ENCODE data around the gene INHBC.

DNA sequence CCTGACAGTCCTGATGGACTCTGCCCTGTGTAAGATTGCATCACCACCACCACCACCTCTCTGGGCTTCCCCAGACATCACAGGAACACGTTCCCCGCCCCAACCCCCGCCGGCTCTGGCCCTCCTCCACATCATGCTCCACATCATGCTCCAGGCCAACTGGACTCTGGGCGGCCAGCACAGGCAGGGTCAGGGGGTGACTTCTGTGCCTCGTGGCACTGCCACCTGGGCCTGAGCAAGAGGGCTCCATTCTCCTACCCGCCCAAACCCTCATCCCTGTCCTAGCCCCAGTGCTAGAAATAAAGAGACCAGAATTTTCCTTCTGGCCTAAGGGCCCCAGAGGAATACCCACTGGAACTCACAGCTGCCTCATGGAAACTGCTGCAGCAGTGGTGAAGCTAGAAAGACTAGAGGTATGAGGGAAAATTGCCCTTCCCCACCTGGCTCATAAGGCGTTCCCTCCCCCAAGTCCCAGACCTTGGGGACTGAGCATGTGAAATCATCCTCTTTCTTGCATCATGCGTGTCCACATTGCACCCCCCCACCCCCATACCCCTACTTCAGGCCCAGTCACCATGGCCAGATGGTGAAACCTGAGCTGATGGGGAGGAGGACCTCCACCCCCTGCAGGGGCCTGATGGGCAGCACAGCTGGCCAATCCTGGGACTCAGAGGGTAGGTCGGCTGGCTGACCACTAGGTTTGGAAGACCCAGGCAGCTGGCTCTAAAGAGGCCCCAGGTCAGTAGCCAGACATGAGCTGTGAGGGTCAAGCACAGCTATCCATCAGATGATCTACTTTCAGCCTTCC is 20.2 kb downstream of the INHBC start, which contains the start of gene INHBE:
- no peak for TF ChIP-seq GABPA (IDR thresholded peaks at IDR 0.05; ENCODE audit: low read depth)
- TF ChIP-seq CTCF (IDR thresholded peaks at IDR 0.05; ENCODE audit: insufficient read depth, low read length): no peak
- no peak for TF ChIP-seq POLR2AphosphoS5 (IDR thresholded peaks at IDR 0.05; ENCODE audit: low read depth)
- TF ChIP-seq, protein P1, sequence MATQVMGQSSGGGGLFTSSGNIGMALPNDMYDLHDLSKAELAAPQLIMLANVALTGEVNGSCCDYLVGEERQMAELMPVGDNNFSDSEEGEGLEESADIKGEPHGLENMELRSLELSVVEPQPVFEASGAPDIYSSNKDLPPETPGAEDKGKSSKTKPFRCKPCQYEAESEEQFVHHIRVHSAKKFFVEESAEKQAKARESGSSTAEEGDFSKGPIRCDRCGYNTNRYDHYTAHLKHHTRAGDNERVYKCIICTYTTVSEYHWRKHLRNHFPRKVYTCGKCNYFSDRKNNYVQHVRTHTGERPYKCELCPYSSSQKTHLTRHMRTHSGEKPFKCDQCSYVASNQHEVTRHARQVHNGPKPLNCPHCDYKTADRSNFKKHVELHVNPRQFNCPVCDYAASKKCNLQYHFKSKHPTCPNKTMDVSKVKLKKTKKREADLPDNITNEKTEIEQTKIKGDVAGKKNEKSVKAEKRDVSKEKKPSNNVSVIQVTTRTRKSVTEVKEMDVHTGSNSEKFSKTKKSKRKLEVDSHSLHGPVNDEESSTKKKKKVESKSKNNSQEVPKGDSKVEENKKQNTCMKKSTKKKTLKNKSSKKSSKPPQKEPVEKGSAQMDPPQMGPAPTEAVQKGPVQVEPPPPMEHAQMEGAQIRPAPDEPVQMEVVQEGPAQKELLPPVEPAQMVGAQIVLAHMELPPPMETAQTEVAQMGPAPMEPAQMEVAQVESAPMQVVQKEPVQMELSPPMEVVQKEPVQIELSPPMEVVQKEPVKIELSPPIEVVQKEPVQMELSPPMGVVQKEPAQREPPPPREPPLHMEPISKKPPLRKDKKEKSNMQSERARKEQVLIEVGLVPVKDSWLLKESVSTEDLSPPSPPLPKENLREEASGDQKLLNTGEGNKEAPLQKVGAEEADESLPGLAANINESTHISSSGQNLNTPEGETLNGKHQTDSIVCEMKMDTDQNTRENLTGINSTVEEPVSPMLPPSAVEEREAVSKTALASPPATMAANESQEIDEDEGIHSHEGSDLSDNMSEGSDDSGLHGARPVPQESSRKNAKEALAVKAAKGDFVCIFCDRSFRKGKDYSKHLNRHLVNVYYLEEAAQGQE (IDR thresholded peaks at IDR 0.05; ENCODE audit: insufficient replicate concordance, low read depth): no peak
- no peak for TF ChIP-seq SPI1 (IDR thresholded peaks at IDR 0.05; ENCODE audit: borderline replicate concordance, low read depth)

Data from HL-60 (cell line).